HepG2 (cell line): ENCODE data around the gene SRSF1. TPM values are rescaled to one million over a fixed set of nuclear protein-coding genes. Genes with fewer than 3 reads are reported as not detected.

ENCODE experiments used
- ARID4A ChIP-seq: sonication (generic); formaldehyde crosslinking; IDR thresholded peaks from 2 replicates; pipeline ENCODE4 v1.5.0; 2020; ENCODE audit warnings: mild to moderate bottlenecking, missing genetic modification reagents, borderline replicate concordance
- EHMT2 ChIP-seq: fragments of 200-600 bp; sonication (generic); IDR thresholded peaks from 2 replicates; pipeline ENCODE4 v1.7.0; 2017; ENCODE audit warnings: antibody characterized with exemption, low read depth, low read length, borderline replicate concordance
- GATAD1 ChIP-seq: IDR thresholded peaks from 2 replicates; pipeline ENCODE4 v1.6.1; 2016; ENCODE audit warnings: missing genetic modification reagents, missing compliant biosample characterization
- MIER2 ChIP-seq: IDR thresholded peaks from 2 replicates; pipeline ENCODE4 v1.6.1; 2016; ENCODE audit warnings: missing biosample characterization, missing genetic modification reagents
- RFXANK ChIP-seq: IDR thresholded peaks from 2 replicates; pipeline ENCODE4 v1.6.1; 2016
- TAF15 ChIP-seq: fragments of 200-400 bp; formaldehyde crosslinking; IDR thresholded peaks from one replicate; pipeline ENCODE4 v1.6.1; 2018; ENCODE audit warnings: mild to moderate bottlenecking, low read depth, low read length; ENCODE audit not compliant: poor library complexity, severe bottlenecking
- TEF ChIP-seq: sonication (generic); formaldehyde crosslinking; IDR thresholded peaks from 2 replicates; pipeline ENCODE4 v1.5.0; 2020; ENCODE audit warnings: missing genetic modification reagents
- THRA ChIP-seq: sonication (generic); formaldehyde crosslinking; IDR thresholded peaks from 2 replicates; pipeline ENCODE4 v1.4.0; 2020; ENCODE audit warnings: missing genetic modification reagents, borderline replicate concordance
- TIGD3 ChIP-seq: sonication (generic); formaldehyde crosslinking; IDR thresholded peaks from 2 replicates; pipeline ENCODE4 v1.5.1; 2020; ENCODE audit warnings: mild to moderate bottlenecking, missing genetic modification reagents, borderline replicate concordance
- TMF1 ChIP-seq: sonication (generic); formaldehyde crosslinking; IDR thresholded peaks from 2 replicates; pipeline ENCODE4 v1.8.1; 2022; ENCODE audit warnings: low read depth, missing genetic modification reagents
- ZNF562 ChIP-seq: sonication (generic); formaldehyde crosslinking; IDR thresholded peaks from 2 replicates; pipeline ENCODE4 v1.8.0; 2022; ENCODE audit warnings: missing genetic modification reagents, borderline replicate concordance
- ZNF780A ChIP-seq: sonication (generic); formaldehyde crosslinking; IDR thresholded peaks from 2 replicates; pipeline ENCODE4 v1.8.0; 2022; ENCODE audit warnings: mild to moderate bottlenecking, missing genetic modification reagents, moderate library complexity
- ZNF878 ChIP-seq: sonication (generic); formaldehyde crosslinking; IDR thresholded peaks from 2 replicates; pipeline ENCODE4 v1.8.1; 2023; ENCODE audit warnings: mild to moderate bottlenecking, missing genetic modification reagents, moderate library complexity
- polyA plus RNA-seq, 8 experiments: library from polyadenylated mRNA; depleted of rRNA in 3 of 8; stranded (reverse) in 7 of 8; unstranded in 1 of 8; fragments of >200 nt; fragmentation: Illumina TruSeq in 4 of 8; extraction: Trizol in 4 of 8; gene quantifications; 2 replicates each; pipeline versions ENCODE4 v1.2.1 to v1.2.3, GENCODE V29; 2011 to 2016; ENCODE audit warnings: low read depth in 4 of 8, missing spikeins in 1 of 8, mixed read lengths in 1 of 8; ENCODE audit not compliant: insufficient read depth in 1 of 8
- total RNA-seq, 5 experiments: library from RNA; depleted of rRNA; stranded (reverse); fragments of >200 nt; fragmentation: Illumina TruSeq; extraction: Trizol; gene quantifications; 2 replicates each; pipeline ENCODE4 v1.2.3, GENCODE V29; 2016; ENCODE audit warnings: low read depth in 1 of 5

Gene SRSF1
- total and polyA plus RNA-seq, 2 of the 13 experiments (the other 11 are each of a cell fraction or from before 2014, with no cell fraction given) = 142 to 445 TPM

- TF ChIP-seq ZNF562 (CRISPR knock-in tag) (no peak), ZNF780A (CRISPR knock-in tag) (no peak), TIGD3 (no peak), TAF15 (no peak), TMF1 (CRISPR knock-in tag) (no peak), MIER2 (CRISPR knock-in tag) (peak; percentile 7; the same call in 1 of the 2 replicates), ARID4A (no peak), EHMT2 (0 out of 2 replicates have a peak, but pooled peaks have one; percentile 6), GATAD1 (CRISPR knock-in tag) (peak; percentile 37; the same call in 1 of the 2 replicates), RFXANK (CRISPR knock-in tag) (no peak), THRA (CRISPR knock-in tag) (0 out of 2 replicates have a peak, but pooled peaks have one; percentile 22), ZNF878 (CRISPR knock-in tag) (0 out of 2 replicates have a peak, but pooled peaks have one; percentile 62), TEF (CRISPR knock-in tag) (no peak)
These were observed 1.1 kb downstream of the SRSF1 start (continued) for GRCh38 chr17:58005728-58006559.
